ENCODE results near the gene OR12D1. TPM values are rescaled to one million over a fixed set of nuclear protein-coding genes. Genes with fewer than 3 reads are reported as not detected.

The OR12D1 gene
- total and polyA plus RNA-seq, 9 of the 15 experiments (the other 6 are each of a cell fraction or from before 2014, with no cell fraction given): not detected

DNA sequence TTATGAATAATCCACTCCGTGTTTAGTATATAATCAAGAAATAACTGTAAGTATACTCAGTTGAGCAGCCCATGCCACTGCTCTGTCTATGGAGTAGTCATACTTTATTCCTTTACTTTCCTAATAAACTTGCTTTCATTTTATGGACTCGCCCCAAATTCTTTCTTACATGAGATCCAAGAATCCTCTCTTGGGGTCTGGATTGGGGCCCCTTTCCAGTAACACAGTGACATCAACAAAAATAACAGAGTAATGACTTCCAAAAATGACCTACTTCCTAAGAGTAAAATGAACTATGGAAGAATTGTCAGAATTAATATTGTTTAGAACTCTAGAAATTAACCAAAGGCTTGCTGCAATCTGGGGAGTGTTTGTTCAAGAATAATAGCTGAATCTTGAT is 51.1 kb downstream of the OR12D1 start:
- no peak for FAIRE-seq
- intact Hi-C loops (cut with micrococcal nuclease): no loop called here
- ChIA-PET CTCF (ENCODE audit: low intra/inter-chr PET ratio) (no interaction called here), POLR2A (no interaction called here)
- no peak for ATAC-seq
- no peaks in the 10 kb centered on the region for H3K79me2 ChIP-seq (ENCODE audit: control insufficient read depth, insufficient read depth, low read length)
- H3K9me1 ChIP-seq (ENCODE audit: control insufficient read depth, insufficient read depth, low read length): no peaks in the 10 kb centered on the region
- no peaks in the 10 kb centered on the region for H3K9me3 ChIP-seq (replicated peaks; ENCODE audit: control insufficient read depth, insufficient read depth, low read depth, low read length)
- H3K27ac ChIP-seq (ENCODE audit: extremely low read depth, low read depth, low read length): no peak overlapping the region
- no peak overlapping the region for H3K4me2 ChIP-seq (ENCODE audit: insufficient read depth, low read length)
- TF ChIP-seq KHSRP (IDR thresholded peaks at IDR 0.05) (no peak), TSHZ1 (CRISPR knock-in tag; IDR thresholded peaks at IDR 0.05) (no peak), TBP (optimal IDR thresholded peaks at IDR 0.05; ENCODE audit: low read depth, low read length) (no peak), XRCC3 (IDR thresholded peaks at IDR 0.05) (no peak), ZNF707 (CRISPR knock-in tag; conservative IDR thresholded peaks at IDR 0.05) (no peak), SP2 (IDR thresholded peaks at IDR 0.05; ENCODE audit: extremely low read depth, low read depth, low read length, poor library complexity, severe bottlenecking) (no peak), ZNF12 (CRISPR knock-in tag; IDR thresholded peaks at IDR 0.05) (no peak), IRF2 (CRISPR knock-in tag; IDR thresholded peaks at IDR 0.05) (no peak), SMARCA5 (IDR thresholded peaks at IDR 0.05) (no peak), SPI1 (IDR thresholded peaks at IDR 0.05; ENCODE audit: borderline replicate concordance, low read depth, low read length) (no peak), FOXK2 (conservative IDR thresholded peaks at IDR 0.05 in 1 of 2, IDR thresholded peaks at IDR 0.05 in 1 of 2; ENCODE audit: low read depth in 2 of 2) (no peak)
- TF ChIP-seq, protein P1, sequence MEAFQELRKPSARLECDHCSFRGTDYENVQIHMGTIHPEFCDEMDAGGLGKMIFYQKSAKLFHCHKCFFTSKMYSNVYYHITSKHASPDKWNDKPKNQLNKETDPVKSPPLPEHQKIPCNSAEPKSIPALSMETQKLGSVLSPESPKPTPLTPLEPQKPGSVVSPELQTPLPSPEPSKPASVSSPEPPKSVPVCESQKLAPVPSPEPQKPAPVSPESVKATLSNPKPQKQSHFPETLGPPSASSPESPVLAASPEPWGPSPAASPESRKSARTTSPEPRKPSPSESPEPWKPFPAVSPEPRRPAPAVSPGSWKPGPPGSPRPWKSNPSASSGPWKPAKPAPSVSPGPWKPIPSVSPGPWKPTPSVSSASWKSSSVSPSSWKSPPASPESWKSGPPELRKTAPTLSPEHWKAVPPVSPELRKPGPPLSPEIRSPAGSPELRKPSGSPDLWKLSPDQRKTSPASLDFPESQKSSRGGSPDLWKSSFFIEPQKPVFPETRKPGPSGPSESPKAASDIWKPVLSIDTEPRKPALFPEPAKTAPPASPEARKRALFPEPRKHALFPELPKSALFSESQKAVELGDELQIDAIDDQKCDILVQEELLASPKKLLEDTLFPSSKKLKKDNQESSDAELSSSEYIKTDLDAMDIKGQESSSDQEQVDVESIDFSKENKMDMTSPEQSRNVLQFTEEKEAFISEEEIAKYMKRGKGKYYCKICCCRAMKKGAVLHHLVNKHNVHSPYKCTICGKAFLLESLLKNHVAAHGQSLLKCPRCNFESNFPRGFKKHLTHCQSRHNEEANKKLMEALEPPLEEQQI (IDR thresholded peaks at IDR 0.05): no peak
- TF ChIP-seq, protein P2, sequence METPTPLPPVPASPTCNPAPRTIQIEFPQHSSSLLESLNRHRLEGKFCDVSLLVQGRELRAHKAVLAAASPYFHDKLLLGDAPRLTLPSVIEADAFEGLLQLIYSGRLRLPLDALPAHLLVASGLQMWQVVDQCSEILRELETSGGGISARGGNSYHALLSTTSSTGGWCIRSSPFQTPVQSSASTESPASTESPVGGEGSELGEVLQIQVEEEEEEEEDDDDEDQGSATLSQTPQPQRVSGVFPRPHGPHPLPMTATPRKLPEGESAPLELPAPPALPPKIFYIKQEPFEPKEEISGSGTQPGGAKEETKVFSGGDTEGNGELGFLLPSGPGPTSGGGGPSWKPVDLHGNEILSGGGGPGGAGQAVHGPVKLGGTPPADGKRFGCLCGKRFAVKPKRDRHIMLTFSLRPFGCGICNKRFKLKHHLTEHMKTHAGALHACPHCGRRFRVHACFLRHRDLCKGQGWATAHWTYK (CRISPR knock-in tag; IDR thresholded peaks at IDR 0.05): no peak
- H4K20me1 ChIP-seq (replicated peaks; ENCODE audit: control insufficient read depth, insufficient read depth, low read length): no peaks in the 10 kb centered on the region
- 2% methylated on average over 2 of the region's 2 CpGs for WGBS (ENCODE audit: insufficient coverage, low coverage, missing lambda C conversion rate)
- 0 out of 5 replicates have a peak, but pooled peaks cover 0 to 2% of the 10 kb centered on the region in 2 experiments for H3K27me3 ChIP-seq (ENCODE audit: control insufficient read depth in 2 of 2, insufficient read depth in 2 of 2, low read length in 2 of 2)
- BruUV-seq (replicated peaks): no TSS peak
- no peak overlapping the region for H3K4me3 ChIP-seq
- no peak for DNase-seq (ENCODE audit: extremely low read depth in 1 of 4, low spot score in 3 of 4)
- H3K4me1 ChIP-seq (replicated peaks in 1 of 2; ENCODE audit: control insufficient read depth in 2 of 2, insufficient read depth in 2 of 2, low read length in 2 of 2): no peaks in the 10 kb centered on the region
- H2AFZ ChIP-seq (ENCODE audit: low read depth, low read length): no peak overlapping the region
- H3K9ac ChIP-seq (ENCODE audit: insufficient read depth in 1 of 2, low read depth in 2 of 2, low read length in 2 of 2): no peak overlapping the region
- H3K36me3 ChIP-seq (ENCODE audit: control insufficient read depth, insufficient read depth, low read length): no peaks in the 10 kb centered on the region
- in situ Hi-C loops (cut with MboI): no loop called here
